T-cell (primary cell): Measurements from ENCODE around the gene DMKN. TPM values are rescaled to one million over a fixed set of nuclear protein-coding genes. Genes with fewer than 3 reads are reported as not detected.

ENCODE experiments used
- ATAC-seq, 4 experiments: fragments of 200-7000 bp in 3 of 4; fragments of 150-1000 bp in 1 of 4; cut with Tn5 transposase; replicated peaks in 1 of 4; 1 replicate in 3 of 4; 2 replicates in 1 of 4; pipeline ENCODE4 v1.10.0; 2021; ENCODE audit warnings: moderate library complexity in 3 of 4, mild to moderate bottlenecking in 2 of 4, moderate number of reproducible peaks in 1 of 4
- CTCF ChIA-PET, 2 donors: fragments of 300-600 bp; sonication (Branson Sonifier 250); formaldehyde crosslinking; loops; one replicate each; lab custom pipeline; 2022; ENCODE audit warnings: antibody characterized with exemption in 2 of 2; lab: Charles Lee
- POLR2A ChIA-PET, 2 donors: fragments of 300-600 bp; sonication (Branson Sonifier 250); formaldehyde crosslinking; loops; one replicate each; lab custom pipeline; 2022; ENCODE audit warnings: antibody characterized with exemption in 2 of 2; lab: Charles Lee
- DNase-seq, 35 experiments: peaks; one replicate each; pipeline versions ENCODE4 v3.0.0 to v3.0.0-alpha.2; 2013 to 2023
- H3K27ac ChIP-seq: one replicate; pipeline ENCODE4 v1.5.1; 2013; ENCODE audit warnings: low read length
- H3K27me3 ChIP-seq, 2 experiments: replicated peaks in 1 of 2; 1 replicate in 1 of 2; 2 replicates in 1 of 2; pipeline versions ENCODE4 v1.6.1 to v1.7.0; 2013; ENCODE audit warnings: low read length in 1 of 2, mixed read lengths in 1 of 2; ENCODE audit not compliant: control insufficient read depth in 2 of 2, insufficient read depth in 2 of 2; ENCODE audit errors: extremely low read depth in 1 of 2
- H3K36me3 ChIP-seq, 2 donors: 1 replicate in 1 of 2; 2 replicates in 1 of 2; pipeline versions ENCODE4 v1.6.1 to v1.7.0; 2013; ENCODE audit warnings: low read length in 1 of 2; ENCODE audit not compliant: control insufficient read depth in 2 of 2, insufficient read depth in 1 of 2; ENCODE audit errors: extremely low read depth in 1 of 2
- H3K4me1 ChIP-seq, 2 experiments: 1 replicate in 1 of 2; 2 replicates in 1 of 2; pipeline versions ENCODE4 v1.6.1 to v1.7.0; 2013; ENCODE audit warnings: low read length in 2 of 2, mixed read lengths in 1 of 2; ENCODE audit not compliant: insufficient read depth in 2 of 2, control insufficient read depth in 1 of 2; ENCODE audit errors: extremely low read depth in 1 of 2
- H3K4me3 ChIP-seq, 2 donors: 1 replicate in 1 of 2; 2 replicates in 1 of 2; pipeline versions ENCODE4 v1.5.1 to v1.7.0; 2013; ENCODE audit warnings: mild to moderate bottlenecking in 2 of 2, low read length in 1 of 2, moderate library complexity in 1 of 2; ENCODE audit not compliant: control insufficient read depth in 1 of 2; ENCODE audit errors: extremely low read depth in 1 of 2
- H3K9me3 ChIP-seq: 2 replicates; pipeline ENCODE4 v1.7.0; 2013
- H3K27ac Mint-ChIP-seq, 2 donors: one replicate each; pipeline ENCODE4 v1.8.0; 2020 to 2021; ENCODE audit warnings: mild to moderate bottlenecking in 2 of 2, mixed read lengths in 2 of 2
- H3K27me3 Mint-ChIP-seq, 2 donors: one replicate each; pipeline ENCODE4 v1.8.0; 2021 to 2022; ENCODE audit warnings: mixed read lengths in 2 of 2
- H3K36me3 Mint-ChIP-seq: one replicate; pipeline ENCODE4 v1.8.0; 2021; ENCODE audit warnings: mixed read lengths
- H3K4me1 Mint-ChIP-seq, 3 donors: one replicate each; pipeline ENCODE4 v1.8.0; 2020 to 2022; ENCODE audit warnings: mixed read lengths in 3 of 3, mild to moderate bottlenecking in 1 of 3
- H3K4me3 Mint-ChIP-seq, 3 donors: one replicate each; pipeline ENCODE4 v1.8.0; 2020 to 2022; ENCODE audit warnings: mild to moderate bottlenecking in 3 of 3, mixed read lengths in 3 of 3, moderate library complexity in 3 of 3
- H3K9me3 Mint-ChIP-seq, 3 donors: one replicate each; pipeline ENCODE4 v1.8.0; 2020 to 2022; ENCODE audit warnings: mixed read lengths in 3 of 3
- WGBS: methylation state at CpG from one replicate; pipeline ENCODE4 v1.1.5; 2013; ENCODE audit warnings: missing lambda C conversion rate; ENCODE audit not compliant: insufficient coverage; 5-methylcytosine and 5-hydroxymethylcytosine counted together
- total RNA-seq, 35 experiments: library from RNA in 6 of 35; stranded (reverse) in 6 of 35; fragments of 120-200 nt in 1 of 35; gene quantifications; one replicate each; pipeline versions ENCODE4 v1.2.1 to v1.2.4 and lab custom pipeline; 2013 to 2026

The DMKN gene
- total RNA-seq, 5 donors from 2014 or later (not counting 1 experiment from before 2014, with no cell fraction given): 1.8 to 2.3 (median 2.1) TPM; not detected in 1

DNA sequence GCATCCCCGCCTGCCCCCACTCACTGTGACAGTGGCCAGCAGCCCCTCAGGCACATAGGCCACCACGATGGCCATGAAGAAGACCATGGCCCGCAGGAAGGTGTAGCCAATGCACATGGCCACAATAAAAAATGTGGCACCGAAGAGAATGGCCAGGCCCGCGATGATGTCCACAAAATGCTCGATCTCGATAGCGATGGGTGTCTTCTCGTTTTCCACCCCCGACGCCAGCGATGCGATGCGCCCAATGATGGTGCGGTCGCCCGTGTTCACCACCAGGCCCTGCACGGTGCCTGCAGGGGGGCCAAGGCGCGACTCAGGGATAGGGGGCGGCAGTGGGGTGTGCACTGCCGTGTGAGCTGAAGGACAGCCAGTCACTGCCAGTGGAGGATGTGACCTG is 46.3 kb upstream of the DMKN start:
- peaks cover 46 to 55% of the 10 kb centered on the region in 2 donors for H3K27me3 Mint-ChIP-seq
- WGBS: 87% methylated on average over 22 of the region's 23 CpGs
- H3K36me3 ChIP-seq: no peaks in the 10 kb centered on the region

DNA sequence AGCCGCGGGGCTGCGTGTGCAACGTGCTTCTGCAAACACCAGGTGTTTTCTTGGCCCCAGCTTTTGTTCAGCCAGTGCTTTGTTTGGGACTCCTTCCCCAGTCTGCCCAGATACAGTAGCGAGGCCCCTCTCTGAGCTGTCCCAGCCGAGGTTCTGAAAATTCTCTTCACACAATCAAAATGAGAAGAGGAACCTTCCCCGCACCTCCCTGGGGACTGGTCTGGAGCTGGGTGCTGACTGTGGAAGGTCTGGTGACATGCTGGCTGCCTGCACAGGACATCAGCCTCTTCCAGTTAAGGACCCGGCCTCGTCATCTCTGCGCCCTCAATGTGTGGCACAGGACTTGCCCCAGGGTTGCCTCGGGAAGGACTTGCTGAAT is 45.8 kb upstream of the DMKN start:
- H3K27me3 ChIP-seq: peaks cover 0 to 62% of the 10 kb centered on the region in 2 experiments
- ChIA-PET CTCF (no interaction called here), POLR2A (interaction anchor here in 1 of 2 donors (0.6 kb wide), 1 partner anchor 44 kb away, joined by 3 read pairs; no protein-coding TSS in a partner anchor)
- Mint-ChIP-seq H3K4me1 (peaks cover 5 to 13% (median 12%) of the 10 kb centered on the region in 3 donors), H3K27ac (no peak overlapping the region), H3K36me3 (no peaks in the 10 kb centered on the region), H3K27me3 (peaks cover 46 to 50% of the 10 kb centered on the region in 2 donors), H3K4me3 (peak overlapping the region in 1 of 3 donors; percentile 76), H3K9me3 (no peaks in the 10 kb centered on the region)
- DNase-seq (no peak), ATAC-seq (no peak)
- WGBS: 76% methylated on average over 9 of the region's 11 CpGs
- H3K4me1 ChIP-seq: peaks cover 0 to 17% of the 10 kb centered on the region in 2 experiments
- H3K9me3 ChIP-seq: no peaks in the 10 kb centered on the region
- no peak overlapping the region for H3K4me3 ChIP-seq
- no peaks in the 10 kb centered on the region for H3K36me3 ChIP-seq
- no peak overlapping the region for H3K27ac ChIP-seq

More for the DNA sequence above, 46.3 kb upstream of the DMKN start:
- no peak overlapping the region for H3K4me3 Mint-ChIP-seq
- POLR2A ChIA-PET: interaction anchor here in 1 of 2 donors (0.6 kb wide), 1 partner anchor 45 kb away, joined by 3 read pairs; no protein-coding TSS in a partner anchor
- Histone ChIP-seq H3K4me3 (no peak overlapping the region), H3K4me1 (peaks cover 0 to 17% of the 10 kb centered on the region in 2 experiments), H3K9me3 (no peaks in the 10 kb centered on the region), H3K27ac (no peak overlapping the region), H3K27me3 (peaks cover 0 to 67% of the 10 kb centered on the region in 2 experiments)
- DNase-seq (no peak), ATAC-seq (no peak)
- H3K36me3 Mint-ChIP-seq: no peaks in the 10 kb centered on the region
- peak overlapping the region in 1 of 2 donors; percentile 49 for H3K27ac Mint-ChIP-seq
- H3K9me3 Mint-ChIP-seq: no peaks in the 10 kb centered on the region
- peaks cover 5 to 13% (median 12%) of the 10 kb centered on the region in 3 donors for H3K4me1 Mint-ChIP-seq
- CTCF ChIA-PET: no interaction called here

DNA sequence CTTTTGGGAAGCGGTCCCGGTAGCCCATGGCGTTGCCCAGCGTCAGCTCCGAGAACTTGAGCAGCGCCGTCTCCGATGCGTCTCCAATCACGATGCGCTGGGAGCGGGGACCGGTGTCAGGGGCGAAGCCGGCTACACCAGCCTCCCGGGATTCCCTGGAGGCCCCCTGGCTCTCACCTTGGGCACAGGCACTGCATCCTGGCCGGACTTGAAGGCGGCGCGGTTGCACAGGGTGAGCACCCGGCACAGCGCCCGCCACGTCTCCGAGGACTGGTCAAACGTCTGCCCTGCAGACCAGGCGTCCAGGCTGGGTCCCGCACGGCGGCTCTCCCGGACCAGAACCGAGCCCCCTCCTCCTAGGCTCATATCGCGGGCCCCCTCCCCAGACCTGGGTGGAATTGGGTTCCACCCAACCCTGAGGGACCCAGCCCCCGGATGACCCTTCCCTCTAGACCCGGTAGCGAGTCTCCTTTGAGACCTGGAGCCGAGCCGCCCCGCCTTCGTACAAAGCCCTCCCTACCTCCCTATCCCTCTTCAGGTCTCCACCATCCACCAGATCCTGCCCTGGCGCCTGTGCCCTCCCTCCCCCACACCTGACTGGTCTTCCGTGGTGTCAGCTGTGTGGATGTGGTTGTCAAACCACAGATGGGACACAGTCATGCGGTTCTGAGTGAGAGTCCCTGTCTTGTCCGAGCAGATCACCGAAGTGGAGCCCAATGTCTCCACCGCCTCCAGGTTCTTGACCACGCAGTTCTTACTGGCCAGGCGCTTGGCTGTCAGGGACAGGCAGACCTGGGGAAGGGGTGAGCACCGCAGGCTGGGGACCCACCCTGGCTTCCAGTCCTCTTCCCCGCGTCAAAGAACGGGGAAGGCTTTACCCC is 45.2 kb upstream of the DMKN start:
- H3K4me3 Mint-ChIP-seq: peak overlapping the region; percentile 17 to 76 (median 34)
- Histone ChIP-seq H3K27me3 (peaks cover 0 to 57% of the 10 kb centered on the region in 2 experiments), H3K9me3 (no peaks in the 10 kb centered on the region), H3K4me3 (peak overlapping the region; percentile 15 to 29), H3K4me1 (peaks cover 0 to 17% of the 10 kb centered on the region in 2 experiments), H3K36me3 (no peaks in the 10 kb centered on the region), H3K27ac (no peak overlapping the region)
- 42% methylated on average over 49 of the region's 53 CpGs for WGBS
- peaks cover 5 to 13% (median 12%) of the 10 kb centered on the region in 3 donors for H3K4me1 Mint-ChIP-seq
- H3K27me3 Mint-ChIP-seq: peaks cover 43 to 45% of the 10 kb centered on the region in 2 donors
- H3K27ac Mint-ChIP-seq: no peak overlapping the region
- CTCF ChIA-PET: no interaction called here
- no peaks in the 10 kb centered on the region for H3K36me3 Mint-ChIP-seq
- ATAC-seq: no peak
- H3K9me3 Mint-ChIP-seq: no peaks in the 10 kb centered on the region
- POLR2A ChIA-PET: no interaction called here
- DNase-seq: no peak

DNA sequence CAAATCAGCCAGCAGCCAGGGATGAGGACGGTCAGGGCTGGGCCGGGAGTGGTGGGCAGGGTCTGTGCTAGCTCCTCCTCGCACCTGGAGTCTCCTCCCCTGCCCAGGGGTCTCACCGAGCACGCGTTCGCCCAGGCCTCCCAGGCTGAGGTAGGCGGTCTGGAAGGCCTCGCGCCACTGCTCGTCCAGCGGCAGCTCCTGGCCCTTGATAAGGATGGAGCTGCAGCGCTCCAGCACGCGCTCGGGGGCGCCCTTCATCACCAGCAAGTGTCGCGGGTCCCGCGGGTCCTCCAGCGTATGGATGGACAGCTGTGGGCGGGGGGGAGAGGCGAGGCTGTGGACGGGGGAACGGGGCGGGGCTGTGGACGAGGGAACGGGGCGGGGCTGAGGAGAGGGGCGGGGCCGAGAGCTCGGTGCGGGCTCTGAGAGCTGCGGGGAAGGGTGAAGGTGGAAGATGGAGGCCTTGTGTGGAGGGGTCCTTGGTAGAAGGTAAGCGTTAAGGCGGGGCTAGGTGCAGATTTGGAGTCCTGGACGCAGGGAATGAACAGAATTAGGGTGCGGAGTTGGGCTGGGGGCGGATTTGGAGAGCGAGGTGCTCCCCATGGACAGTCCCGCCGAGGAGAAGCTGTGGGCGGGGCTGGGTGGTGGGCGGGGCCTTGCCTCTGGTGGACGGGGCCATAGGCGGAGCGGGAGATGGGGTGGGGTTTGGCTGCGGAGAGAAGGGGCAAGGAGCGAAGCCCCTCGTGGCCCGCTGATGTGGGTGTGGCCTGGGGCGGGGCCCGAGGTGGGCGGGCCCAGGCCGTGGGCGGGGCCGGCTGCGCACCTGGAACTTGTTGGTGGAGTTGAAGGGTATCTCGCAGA is 44.3 kb upstream of the DMKN start:
- DNase-seq (peak in 25 of 35 experiments; percentile 13 to 55 (median 37)), ATAC-seq (peak; percentile 56 to 81 (median 67))
- Mint-ChIP-seq H3K36me3 (no peaks in the 10 kb centered on the region), H3K4me1 (peaks cover 5 to 13% (median 12%) of the 10 kb centered on the region in 3 donors), H3K27ac (no peak overlapping the region), H3K27me3 (peaks cover 36 to 43% of the 10 kb centered on the region in 2 donors), H3K4me3 (peak overlapping the region; percentile 67 to 76 (median 71)), H3K9me3 (no peaks in the 10 kb centered on the region)
- Histone ChIP-seq H3K9me3 (no peaks in the 10 kb centered on the region), H3K27me3 (peaks cover 0 to 49% of the 10 kb centered on the region in 2 experiments), H3K4me1 (peaks cover 0 to 17% of the 10 kb centered on the region in 2 experiments), H3K36me3 (no peaks in the 10 kb centered on the region), H3K27ac (no peak overlapping the region), H3K4me3 (peak overlapping the region; percentile 29 to 45)
- POLR2A ChIA-PET: no interaction called here
- 14% methylated on average over 49 of the region's 60 CpGs for WGBS
- CTCF ChIA-PET: no interaction called here

DNA sequence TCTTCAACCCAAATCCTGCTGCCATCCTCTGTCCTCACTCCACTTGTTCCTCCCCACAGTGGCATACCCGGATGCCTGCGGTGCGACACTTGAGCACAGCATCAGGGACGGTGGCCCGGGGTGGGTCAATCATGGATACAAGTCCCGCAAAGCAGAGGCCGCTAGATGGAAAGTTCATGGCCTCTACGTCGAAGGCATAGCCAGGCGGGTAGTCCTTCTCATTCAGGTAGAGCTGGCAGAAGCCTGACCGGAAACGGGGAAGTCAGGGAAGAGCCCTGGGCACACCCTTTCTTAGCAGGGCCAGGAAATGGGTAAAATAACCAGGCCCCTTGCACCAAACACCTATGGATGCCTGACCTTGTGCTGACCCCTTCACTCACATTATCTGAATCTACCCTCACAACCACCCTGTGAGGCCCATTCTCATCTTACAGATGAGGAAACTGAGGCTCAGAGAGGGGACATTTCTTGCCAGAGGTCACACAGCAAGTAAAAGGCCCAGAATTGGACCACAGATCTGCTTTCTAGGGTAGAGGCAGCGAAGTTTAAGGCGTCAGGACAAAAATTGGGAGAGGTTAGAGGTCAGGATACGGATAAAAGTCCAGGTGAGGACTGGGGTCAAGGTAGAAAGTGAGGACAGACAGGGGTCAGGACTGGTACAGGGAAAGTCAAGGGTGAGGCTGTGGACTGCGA is 43.5 kb upstream of the DMKN start:
- Mint-ChIP-seq H3K9me3 (no peaks in the 10 kb centered on the region), H3K4me3 (peak overlapping the region; percentile 39 to 76 (median 54)), H3K27ac (no peak overlapping the region), H3K36me3 (no peaks in the 10 kb centered on the region), H3K4me1 (peaks cover 5 to 13% (median 12%) of the 10 kb centered on the region in 3 donors), H3K27me3 (peaks cover 30 to 35% of the 10 kb centered on the region in 2 donors)
- POLR2A ChIA-PET: no interaction called here
- CTCF ChIA-PET: interaction anchor here in 1 of 2 donors (1.2 kb wide), 1 partner anchor 38 kb away, joined by 4 read pairs; no protein-coding TSS in a partner anchor
- DNase-seq (no peak), ATAC-seq (no peak)
- Histone ChIP-seq H3K36me3 (no peaks in the 10 kb centered on the region), H3K4me1 (peaks cover 0 to 17% of the 10 kb centered on the region in 2 experiments), H3K27ac (no peak overlapping the region), H3K4me3 (no peak overlapping the region), H3K9me3 (no peaks in the 10 kb centered on the region), H3K27me3 (peaks cover 0 to 41% of the 10 kb centered on the region in 2 experiments)
- WGBS: 93% methylated on average over 16 of the region's 16 CpGs
